HG03460 (cell line): ENCODE data around the gene LNX2.
A peak's percentile ranks its signal among the peaks of the same experiment; 100 is the strongest.

Experiments
- ATAC-seq: cut with Tn5 transposase; IDR thresholded peaks from one replicate; pipeline ENCODE4 v1.9.1; 2021; ENCODE audit not compliant: unreplicated experiment

Gene LNX2

DNA sequence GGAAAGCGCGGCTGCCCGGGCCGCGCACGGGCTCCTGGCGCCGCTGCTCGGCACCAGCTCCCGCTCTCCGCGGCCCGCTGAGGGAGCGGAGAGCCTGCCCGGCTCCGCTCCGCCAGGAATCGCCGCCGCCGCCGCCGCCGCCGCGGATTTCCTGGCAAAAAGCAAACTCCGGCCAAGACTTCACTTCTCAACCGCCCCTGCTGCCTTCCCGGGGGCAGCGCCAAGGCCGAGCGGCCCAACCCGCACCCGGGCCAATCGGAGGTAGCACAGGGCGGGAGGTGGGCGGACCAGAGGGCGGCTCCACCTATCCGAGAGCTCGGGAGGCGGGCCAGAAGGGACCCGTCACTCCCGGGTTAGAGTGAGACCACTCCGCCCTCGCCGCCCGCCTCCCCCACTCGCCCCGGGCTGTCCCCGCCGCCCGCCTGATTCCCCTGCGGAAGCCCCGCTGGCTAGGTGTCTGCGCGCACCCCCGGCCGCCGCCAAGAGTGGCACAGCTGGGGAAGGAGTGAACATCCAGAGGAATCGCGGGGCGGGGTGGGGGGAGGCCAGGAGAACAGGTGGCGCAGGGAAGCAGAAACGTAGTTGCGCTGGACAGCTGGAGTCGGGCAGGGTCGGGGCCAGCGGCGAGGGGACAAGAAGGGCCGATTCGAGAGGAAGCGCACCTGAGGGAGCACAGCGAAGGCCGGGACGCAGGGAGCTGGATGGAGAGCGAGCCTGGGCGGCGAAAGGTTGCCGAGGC is at the start of gene LNX2:
Gene LNX2 (minus strand): TSS at position 153 of the 739 bp plus-strand sequence. CDS start 38,826 bp downstream, outside the sequence.
- peak; percentile 84 for ATAC-seq

DNA sequence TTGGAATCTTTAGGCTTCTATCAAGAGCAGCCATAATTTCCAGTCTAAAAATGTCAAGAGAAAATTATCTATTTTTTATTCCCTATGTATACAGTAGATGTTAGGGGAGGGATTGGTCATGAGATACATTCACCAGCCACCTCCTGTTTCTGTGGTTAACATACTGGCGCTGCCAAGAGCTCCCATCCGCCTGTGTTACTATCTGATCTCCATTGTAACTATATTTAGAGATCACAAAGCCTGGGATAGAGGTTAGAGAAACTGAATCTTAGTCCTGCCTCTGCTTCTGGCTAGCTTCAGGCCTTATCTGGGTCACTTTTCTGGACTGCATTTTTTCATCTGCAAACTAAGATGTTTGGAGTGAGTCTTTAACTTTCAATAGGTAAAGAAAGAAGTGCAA is 47.6 kb upstream of the LNX2 start:
- no peak for ATAC-seq

DNA sequence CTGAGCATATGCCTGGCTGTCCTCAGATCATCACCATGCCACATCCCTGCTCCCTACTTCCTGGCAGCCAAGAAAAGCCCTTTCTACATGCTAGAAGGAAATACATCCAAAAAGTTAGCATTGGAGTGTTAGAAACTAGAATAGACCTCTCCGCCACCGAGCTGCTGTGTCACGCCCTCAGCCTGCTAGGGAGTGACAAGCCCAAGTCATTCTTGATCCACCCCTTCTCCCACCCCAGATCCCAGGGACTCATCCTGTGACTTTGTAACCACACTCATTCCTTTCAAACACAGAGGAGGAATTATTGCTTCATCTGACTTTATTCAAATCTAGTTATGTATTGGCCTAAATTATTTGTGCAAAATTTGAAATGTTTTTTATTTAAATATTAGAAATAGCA is 46.6 kb upstream of the LNX2 start:
- ATAC-seq, result no peak

DNA sequence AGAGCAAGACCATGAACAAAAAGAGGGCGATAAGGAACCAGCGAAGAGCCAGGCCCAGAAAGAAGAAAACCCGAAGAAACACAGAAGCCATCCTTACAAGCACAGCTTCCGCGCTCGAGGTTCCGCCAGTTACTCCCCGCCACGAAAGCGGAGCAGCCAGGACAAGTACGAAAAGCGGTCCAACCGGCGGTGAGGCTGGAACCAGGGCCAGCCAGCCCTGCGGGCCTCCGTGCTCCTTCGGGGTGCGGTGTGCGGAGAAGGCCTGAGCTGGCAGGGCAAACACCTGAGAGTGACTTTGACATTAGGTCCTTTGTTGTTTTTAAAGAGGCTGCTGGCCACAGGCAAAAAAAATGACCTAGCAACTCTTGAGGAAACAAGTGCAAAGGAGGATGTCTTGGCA is 45.4 kb upstream of the LNX2 start:
- no peak for ATAC-seq

DNA sequence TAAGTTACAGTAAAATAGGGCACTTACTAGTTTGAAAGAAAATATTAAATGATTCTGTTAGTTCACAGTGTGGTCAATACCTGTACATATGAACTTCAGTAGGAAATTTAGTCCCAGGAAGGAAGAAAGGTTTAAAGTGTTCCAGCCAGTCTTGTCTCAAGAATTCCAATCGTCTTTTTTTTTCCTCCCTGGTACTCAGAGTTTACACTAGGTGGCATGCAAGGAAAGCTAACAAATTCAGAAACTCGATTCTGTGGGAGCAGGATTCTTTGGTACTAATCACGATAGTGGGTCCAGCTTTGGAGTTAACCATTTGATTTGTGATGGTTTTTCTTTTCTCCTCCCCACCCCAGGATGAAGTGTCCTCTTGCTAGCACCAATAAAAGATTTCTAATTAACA is 45.0 kb upstream of the LNX2 start:
- no peak for ATAC-seq

DNA sequence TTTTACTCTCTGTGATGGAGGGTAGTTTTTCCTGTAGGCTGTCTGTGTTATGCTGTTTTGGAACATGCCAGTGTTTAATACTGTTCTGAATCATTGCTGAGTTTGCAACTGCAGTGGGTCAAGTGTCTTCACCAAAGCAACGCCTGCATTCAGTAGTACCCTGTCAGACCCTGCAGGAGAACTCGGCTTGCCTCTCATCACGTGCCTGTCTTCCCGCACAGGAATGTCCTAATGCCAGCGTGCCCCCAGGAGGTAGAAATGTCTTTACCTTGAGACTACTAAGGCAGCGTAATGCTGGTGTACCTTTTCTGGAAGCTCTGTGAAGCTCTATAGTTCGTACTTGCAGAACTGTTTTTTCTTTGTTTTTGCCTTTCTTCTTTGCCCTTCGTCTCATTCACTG is 43.6 kb upstream of the LNX2 start:
- ATAC-seq, result no peak

DNA sequence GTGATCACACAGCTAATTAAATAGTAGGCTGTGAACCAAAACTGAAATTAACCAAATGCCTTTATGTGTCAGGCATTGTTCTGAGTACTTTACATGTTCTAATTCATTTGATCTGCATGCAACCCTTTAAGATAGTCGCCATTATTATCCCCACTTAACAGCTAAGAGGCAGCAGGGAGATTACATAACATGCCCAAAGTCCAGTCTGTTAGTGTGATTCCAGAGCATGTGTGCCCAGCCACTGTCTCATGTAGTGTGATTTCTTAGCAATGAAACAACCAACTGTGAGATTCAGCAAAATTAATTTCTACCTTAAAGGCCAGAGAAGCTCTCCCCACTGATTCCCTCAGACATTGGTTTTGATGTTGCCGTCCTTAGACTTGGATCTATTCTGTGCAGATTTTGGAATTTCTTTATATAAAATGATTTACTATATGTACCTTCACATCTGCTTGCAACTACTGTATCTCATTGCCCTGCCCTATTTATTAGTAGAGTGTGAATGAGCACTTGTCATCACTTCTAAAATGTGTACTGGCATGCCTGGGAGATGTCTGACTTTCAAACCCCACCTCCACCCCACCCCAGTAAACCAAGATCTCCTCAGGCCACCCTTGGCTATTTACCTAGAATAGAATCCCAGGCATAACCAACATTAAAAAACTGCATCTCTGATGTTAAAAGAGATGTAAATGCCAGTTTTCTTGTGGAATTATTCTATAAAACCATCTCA is 42.6 kb upstream of the LNX2 start:
- ATAC-seq, result no peak

DNA sequence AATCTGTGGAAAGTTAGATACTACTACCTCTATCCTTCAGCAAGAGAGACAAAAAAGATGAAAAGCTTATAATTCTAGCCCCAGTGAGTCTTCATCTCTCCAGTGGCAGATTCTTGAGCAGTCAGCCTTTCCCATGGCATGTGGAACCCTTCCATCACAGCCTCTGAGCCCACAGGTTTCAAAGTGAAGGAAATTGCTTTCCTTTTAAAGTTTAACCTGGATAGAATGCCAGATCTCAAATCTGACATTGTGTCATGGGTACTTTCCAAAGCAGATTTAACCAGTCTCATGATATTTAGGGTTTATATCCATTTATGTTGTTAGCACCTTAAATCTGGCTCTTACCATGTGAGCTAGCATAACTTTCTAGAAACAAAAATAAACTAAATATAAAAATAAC is 40.7 kb upstream of the LNX2 start:
- no peak for ATAC-seq

DNA sequence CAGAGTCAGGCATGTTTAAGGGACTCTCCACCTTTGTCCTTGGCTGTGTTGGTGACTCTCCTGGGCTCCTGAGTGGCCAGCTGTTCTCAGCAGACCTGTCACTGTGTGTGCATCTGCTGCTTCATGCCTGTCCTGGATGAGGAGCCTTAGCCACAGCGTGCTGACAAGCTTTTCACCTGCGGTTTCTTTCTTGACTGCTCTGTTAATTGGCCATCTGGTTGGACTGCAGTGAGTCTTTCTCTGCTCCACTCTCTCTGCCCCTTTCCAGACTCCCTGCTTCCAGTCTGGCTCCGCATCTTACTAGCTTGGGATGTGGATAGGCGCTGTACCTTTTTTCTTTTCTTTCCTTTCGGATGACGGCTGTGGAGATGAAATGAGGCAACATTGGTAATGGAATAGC is 40.2 kb upstream of the LNX2 start:
- ATAC-seq, result no peak

DNA sequence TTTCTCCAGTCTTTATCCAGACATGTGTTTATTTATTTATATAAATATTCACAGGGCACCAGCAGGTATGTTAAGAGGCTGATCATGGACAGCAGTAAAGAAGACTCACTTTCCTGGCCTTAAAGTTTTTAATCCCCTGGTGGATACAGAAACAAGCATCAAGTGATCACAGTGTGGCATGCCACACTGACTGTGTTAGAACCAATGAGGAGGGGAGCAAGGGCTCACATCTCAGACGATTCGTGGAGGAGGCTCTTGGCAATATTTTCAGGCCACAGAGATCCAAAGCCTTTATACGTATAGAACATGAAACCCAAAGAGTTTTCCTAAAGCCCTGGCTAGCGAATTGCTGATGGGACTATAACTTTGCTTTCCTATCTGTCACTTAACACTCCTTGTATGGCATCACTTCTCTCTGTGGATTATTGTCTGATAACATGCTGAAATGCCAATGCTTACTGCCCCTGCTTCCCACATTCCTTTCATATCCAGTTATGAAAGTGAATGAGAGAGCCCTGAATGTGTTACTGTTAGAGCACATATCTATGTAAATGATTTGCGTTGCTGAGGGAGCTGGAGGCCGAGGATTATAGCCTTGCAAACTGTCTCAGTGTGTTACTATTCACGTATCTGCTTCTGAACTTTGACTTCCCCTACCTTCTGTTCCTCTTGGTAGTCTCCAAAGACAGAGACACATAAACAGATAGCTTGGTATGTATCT is 39.0 kb upstream of the LNX2 start:
- no peak for ATAC-seq

DNA sequence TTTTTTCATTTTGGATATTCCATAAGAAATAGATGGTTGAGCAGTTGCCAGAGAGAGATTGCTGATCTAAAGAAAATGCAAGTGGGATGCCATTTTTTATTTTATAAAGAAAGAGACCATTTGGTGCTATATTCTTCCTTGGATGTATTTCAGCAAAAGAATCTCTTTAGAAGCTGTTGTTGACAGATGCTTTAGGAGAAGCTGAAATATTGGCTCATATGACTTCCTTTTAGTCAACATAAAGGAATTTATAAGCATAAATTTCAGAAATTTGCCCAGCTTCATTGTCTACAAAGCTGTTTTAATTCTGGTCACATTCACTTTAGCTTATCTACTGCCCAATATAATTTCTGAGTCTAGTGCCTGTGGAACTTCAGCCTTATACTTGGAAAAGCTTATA is 38.2 kb upstream of the LNX2 start:
- ATAC-seq, result no peak

DNA sequence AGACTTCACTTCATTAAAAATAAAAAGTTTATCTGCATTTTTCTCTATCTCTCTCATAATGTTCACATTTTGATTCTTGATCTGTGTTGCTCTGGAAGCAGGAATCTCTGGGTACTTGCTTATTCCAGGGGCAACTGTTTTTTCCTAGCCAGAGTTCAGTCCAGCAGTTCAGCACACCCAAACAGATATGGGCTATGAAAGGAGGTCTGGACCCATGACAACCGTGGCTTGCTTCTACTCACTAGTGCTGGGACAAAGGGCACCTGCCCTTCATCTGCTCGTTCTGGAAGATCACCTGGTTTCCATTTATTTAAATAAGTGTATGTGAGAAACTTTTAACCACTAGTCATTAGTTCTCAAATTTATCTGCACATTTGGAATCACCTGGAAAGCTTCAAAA is 37.4 kb upstream of the LNX2 start:
- no peak for ATAC-seq

DNA sequence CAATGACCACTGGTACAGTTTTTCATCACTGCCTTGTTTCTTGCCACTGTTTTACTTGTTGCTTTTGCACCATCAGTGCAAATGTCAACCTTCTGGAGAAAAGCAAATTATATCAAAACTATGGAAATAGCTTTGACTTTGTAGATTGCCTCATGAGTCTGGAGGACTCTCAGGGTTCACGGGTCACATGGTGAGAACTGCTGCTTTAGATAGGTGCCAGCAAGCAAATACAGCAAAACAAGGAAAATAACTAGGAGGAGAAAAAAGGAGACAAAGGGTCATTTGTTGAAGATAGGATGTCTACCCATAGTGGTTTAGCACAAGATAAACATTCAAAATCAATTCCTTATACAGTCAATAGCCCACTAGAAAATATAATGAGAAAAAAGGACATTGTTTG is 34.5 kb upstream of the LNX2 start:
- no peak for ATAC-seq

DNA sequence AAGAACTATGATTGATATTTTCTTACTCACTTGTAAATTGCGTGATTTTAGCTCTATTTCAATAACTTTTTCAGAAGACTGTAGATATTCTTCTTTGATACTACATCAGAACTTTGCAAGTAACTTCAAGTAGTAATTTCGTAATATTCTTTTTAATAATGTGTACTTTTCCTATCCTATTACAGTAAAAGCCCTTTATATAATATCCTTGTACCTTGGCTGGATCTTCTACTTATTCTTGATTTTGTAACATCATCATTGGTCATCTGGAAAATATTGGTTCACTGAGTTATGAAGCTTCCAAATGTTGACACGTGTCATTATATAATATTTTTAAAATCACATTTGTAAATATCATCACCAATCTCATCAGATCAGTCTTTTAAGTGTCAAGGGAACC is 33.7 kb upstream of the LNX2 start:
- no peak for ATAC-seq

DNA sequence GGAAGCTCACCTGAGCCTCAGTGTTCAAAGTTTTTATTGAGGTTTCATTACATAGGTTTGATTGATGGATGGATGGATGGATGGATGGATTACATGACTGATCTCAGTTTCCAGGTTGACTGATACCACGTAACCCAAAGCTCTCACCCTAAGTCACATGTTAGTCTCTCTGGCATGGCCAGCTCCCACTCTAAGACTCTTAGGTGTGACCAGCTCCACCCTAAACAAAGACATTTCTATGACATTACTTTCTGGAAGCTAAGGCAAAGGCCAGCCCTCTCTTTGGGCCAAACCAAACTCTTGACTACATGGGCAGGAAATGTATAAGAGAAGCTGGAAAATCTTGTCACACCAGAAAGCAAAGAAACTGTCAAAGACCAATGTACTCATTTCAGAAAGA is 30.0 kb upstream of the LNX2 start:
- no peak for ATAC-seq

DNA sequence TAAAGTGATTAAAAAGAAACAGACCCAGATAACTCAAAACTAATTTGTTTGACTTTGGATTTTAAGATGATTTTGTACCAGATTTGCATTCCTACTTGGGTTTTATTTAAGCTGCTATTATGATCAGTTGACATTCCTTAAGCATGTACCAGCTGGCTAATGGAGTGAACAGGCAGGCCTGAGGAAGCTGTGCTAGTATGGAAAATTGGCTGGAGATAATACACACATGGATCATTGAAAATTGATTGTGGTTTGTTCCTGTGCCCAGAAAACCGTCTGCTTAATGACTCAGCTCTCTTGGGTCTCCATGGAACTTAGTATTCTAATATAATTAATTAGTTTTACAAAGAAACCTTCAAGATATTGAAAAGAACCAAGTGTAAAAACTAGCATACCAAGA is 24.0 kb upstream of the LNX2 start:
- ATAC-seq, result no peak

DNA sequence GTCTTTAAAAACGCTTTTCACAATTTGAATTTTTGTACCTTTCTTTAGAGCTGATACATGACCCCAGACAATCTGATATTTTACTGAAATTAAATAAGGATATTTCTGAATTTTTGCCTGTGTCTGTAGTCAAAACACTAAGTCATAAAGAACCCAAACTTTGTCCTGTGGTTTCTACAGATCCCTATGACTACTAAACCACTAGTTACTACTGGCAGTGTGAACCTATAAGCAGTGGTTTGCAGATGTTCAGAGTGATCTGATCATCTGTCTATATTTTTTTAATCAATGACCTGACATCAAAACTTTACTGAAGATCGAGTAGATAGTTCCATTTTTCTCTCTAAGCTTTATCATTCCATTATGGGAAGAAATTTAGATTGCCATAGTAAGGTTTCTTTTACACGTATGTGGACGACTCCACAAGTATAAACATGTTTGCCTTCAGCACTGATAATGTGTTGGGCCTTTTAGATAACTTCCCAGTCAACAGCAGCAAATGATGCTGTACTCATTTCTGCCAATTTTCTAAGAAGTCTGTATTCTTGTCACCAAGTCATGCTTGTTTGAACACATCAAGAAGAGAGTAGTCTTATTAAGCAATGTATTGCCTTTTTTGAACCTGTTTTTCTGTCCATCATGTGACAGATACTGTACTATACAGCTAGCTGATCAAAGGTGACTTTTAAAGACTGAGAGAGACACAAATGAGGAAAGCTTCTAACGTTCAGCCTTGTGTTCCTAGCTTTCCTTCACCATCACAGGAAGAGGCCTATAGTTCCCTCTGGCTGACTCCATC is 23.2 kb upstream of the LNX2 start:
- no peak for ATAC-seq

DNA sequence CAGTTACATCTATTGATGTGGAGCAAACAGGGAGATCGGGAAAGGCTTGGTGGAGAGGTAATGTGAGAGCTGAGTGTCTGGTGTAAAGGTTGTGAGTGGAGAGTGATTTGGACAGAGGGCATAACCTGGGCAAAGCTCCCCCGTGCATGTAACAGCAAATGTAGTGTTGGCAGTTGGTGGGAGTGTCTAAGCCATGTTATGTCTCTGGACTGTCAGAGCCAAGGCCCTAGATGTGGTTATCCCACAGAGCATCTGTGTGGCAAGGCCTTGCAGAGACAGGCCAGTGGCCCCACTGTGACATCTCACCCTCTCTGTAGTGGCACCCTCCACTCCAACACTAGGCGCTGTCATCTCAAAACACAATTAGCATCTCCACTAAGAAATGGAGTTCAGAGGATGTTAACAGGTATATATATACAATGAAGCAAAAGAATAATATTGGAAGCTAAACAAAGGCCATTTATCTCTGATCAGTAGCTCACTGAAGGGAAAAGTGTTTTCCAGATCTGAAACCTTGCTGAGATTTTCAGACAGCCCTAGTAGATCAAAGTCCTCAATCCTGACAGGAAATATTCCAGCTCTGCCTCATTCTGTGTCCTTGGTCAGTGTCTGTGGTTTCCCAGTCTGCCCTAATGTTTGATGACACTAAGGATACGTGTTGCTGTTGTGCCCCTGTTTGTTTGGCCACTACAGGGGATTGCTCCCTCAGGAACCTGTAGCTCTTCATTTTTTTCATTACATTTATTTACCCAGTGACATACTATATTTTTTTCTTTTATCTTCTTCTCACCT is 21.6 kb upstream of the LNX2 start:
- ATAC-seq, result no peak

DNA sequence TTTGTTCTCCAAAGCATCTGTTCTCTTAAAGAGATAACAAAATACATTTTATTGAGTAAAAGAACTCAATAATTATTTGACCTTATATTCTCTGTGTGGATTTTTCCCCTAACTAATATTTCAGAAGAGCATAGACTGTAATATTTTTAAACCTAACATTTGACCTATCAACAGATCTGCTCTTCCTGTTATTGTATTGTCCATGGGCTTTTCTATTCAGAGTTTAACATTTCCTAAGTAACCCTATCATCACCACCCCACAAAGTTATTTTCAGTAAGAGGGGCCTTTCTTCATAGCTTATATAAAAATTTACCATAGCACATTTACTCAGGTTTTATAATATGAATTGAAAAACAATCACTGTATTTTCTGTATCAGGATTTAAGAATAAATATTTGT is 18.9 kb upstream of the LNX2 start:
- ATAC-seq, result no peak

DNA sequence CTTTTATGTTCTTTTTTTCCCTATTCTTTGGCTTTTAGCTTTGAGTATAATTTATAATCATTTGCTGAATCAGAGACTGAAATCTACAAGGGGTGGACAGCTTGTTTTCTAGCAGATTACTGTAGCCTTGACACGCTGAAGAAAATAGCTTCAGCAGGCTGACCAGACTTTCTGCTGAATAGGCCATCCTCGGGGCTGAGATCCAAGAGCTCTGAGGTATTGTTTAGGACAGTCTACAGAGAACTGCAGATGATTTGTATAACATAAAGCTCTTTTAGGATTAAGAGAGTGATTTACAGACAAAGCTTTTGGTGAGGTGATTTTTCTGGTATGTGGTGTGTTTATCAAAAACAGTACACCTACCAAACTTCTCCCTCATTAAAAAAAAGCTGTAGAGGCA is 18.2 kb upstream of the LNX2 start:
- ATAC-seq, result no peak

DNA sequence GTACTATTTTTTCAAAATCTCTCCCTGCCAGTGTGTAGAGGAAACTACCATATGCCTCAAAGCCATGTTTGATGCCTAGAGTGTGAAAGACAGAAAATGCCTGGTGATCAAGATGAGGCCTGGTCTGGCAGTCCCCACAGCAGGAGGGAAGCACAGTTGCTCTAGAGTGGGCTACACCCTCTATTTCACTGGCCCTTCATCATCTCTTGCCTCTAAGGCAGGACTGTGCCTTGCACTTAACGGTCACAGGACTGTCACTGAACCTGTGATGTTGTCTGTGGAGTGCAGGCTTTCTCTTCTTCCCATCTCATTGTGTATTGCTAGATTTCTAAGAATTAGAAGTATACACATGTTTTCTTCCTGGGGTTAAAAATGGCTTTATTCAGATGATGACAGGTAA is 17.7 kb upstream of the LNX2 start:
- no peak for ATAC-seq
